Measurements from ENCODE around the gene NME3. TPM values are rescaled to one million over a fixed set of nuclear protein-coding genes. Genes with fewer than 3 reads are reported as not detected.

NME3 gene
- total and polyA plus RNA-seq, 8 donors = 18.7 to 420 (median 118) TPM

DNA sequence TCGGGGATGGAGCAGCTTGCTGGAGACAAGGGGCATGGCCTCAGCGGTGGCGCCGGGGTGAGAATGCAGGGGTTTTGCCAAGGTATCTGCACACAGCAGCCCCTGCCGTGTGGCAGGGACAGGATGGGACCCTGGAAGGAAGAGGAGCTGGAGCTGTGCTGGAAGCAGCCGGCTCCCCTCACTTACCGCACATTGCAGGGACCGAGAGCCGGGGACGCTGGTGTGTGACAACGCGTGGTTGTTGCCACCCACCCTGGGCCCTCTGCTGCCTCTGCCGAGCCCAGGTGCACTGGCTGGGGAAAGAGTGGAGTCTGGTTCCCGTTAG is 14.5 kb upstream of the NME3 start:
- Histone ChIP-seq H3K4me1 (peaks cover 33 to 51% (median 48%) of the 10 kb centered on the region in 4 donors), H3K27me3 (no peaks in the 10 kb centered on the region), H3K9me3 (no peaks in the 10 kb centered on the region), H3K27ac (no peak overlapping the region), H3K4me3 (no peak overlapping the region), H3K36me3 (peaks cover 18 to 62% (median 61%) of the 10 kb centered on the region in 4 donors)
- WGBS, 5 donors = 84 to 88% (median 85%) methylated on average over 10 to 14 of the region's 14 CpGs
- intact Hi-C loops (cut with DNase I; ENCODE audit: low total_unique reads) = no loop called here
- TF ChIP-seq EP300 (IDR thresholded peaks at IDR 0.05) (no peak), POLR2AphosphoS5 (IDR thresholded peaks at IDR 0.05) (no peak), POLR2A (IDR thresholded peaks at IDR 0.05) (no peak)
- TF ChIP-seq, protein P1, sequence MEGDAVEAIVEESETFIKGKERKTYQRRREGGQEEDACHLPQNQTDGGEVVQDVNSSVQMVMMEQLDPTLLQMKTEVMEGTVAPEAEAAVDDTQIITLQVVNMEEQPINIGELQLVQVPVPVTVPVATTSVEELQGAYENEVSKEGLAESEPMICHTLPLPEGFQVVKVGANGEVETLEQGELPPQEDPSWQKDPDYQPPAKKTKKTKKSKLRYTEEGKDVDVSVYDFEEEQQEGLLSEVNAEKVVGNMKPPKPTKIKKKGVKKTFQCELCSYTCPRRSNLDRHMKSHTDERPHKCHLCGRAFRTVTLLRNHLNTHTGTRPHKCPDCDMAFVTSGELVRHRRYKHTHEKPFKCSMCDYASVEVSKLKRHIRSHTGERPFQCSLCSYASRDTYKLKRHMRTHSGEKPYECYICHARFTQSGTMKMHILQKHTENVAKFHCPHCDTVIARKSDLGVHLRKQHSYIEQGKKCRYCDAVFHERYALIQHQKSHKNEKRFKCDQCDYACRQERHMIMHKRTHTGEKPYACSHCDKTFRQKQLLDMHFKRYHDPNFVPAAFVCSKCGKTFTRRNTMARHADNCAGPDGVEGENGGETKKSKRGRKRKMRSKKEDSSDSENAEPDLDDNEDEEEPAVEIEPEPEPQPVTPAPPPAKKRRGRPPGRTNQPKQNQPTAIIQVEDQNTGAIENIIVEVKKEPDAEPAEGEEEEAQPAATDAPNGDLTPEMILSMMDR (IDR thresholded peaks at IDR 0.05) = no peak
- peak in 1 of 2 donors; percentile 4 for DNase-seq

DNA sequence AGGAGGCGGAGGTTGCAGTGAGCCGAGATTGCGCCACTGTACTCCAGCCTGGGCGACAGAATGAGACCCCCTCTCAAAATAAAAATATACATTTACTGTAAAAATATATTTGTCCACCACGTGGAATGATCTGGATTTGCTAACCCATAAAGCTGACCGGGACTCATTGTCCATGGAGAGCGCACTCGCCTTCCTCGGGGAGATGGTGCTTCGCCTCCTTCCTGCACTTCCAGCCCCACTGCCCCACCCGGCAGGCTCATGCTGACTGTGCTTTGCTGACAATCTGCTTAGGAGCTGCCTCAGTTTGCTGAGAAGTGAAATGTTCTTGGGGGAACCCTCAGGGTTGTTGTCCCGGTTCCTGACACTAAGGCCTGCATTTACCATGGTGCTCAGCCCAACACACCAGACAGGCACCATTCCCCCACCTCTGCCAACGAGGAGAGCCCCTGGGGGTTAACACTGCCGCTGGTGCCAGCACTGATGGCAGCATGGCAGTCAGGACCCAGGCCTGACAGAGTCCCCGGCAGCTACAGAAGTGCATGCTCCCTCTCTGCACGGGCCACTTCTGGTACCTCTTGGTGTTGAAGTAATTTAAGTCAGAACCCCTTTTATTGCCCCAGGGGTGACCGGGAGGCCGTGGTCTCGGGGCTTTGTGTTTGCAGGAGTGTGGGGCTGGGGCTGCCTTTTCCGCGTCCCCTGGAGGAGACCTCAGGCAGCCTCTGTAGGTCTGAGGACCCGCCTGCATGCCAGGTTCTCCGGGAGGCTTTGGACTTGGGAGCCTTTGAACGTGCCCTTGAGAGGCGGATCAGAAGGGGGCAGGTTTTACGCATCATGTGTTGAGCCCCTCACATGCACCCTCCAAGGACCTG is 13.9 kb upstream of the NME3 start:
- H3K27me3 ChIP-seq = no peaks in the 10 kb centered on the region
- H3K9me3 ChIP-seq = no peaks in the 10 kb centered on the region
- H3K4me1 ChIP-seq = peaks cover 35 to 57% (median 53%) of the 10 kb centered on the region in 4 donors
- H3K27ac ChIP-seq = no peak overlapping the region
- DNase-seq = peak in 1 of 2 donors; percentile 2
- H3K36me3 ChIP-seq = peaks cover 24 to 62% (median 61%) of the 10 kb centered on the region in 4 donors
- 85 to 89% (median 86%) methylated on average over 25 to 26 of the region's 26 CpGs for WGBS, 5 donors
- intact Hi-C loops (cut with DNase I; ENCODE audit: low total_unique reads) = no loop called here
- no peak overlapping the region for H3K4me3 ChIP-seq
- TF ChIP-seq POLR2A (IDR thresholded peaks at IDR 0.05) = no peak
- no peak for TF ChIP-seq POLR2AphosphoS5 (IDR thresholded peaks at IDR 0.05)
- TF ChIP-seq, protein P1 (IDR thresholded peaks at IDR 0.05) = no peak
- TF ChIP-seq EP300 (IDR thresholded peaks at IDR 0.05) = no peak

- Histone ChIP-seq H3K27ac (peak within 1 kb of the TSS; percentile 81 to 92 (median 86)), H3K36me3 (peaks cover 18 to 62% (median 61%) of the 10 kb centered on the region in 4 donors), H3K27me3 (no peaks in the 10 kb centered on the region), H3K9me3 (no peaks in the 10 kb centered on the region), H3K4me1 (peaks cover 40 to 76% (median 67%) of the 10 kb centered on the region in 4 donors), H3K4me3 (peak within 1 kb of the TSS; percentile 90 to 98 (median 94))
- TF ChIP-seq POLR2AphosphoS5 (IDR thresholded peaks at IDR 0.05) = peak; percentile 70 to 87 (median 83)
- TF ChIP-seq, protein P1 (IDR thresholded peaks at IDR 0.05) = no peak
- DNase-seq = peak; percentile 100
- intact Hi-C loops (cut with DNase I; ENCODE audit: low total_unique reads) = no loop called here
- WGBS, 5 donors = 0% methylated on average over 19 to 102 of the region's 102 CpGs
Measured at GRCh38 chr16:1782408-1783264, 11.3 kb upstream of the NME3 start, which contains the start of the genes NUBP2 and SPSB3. TSS of gene NUBP2 (plus strand) at chr16:1782960. CDS start at chr16:1783021, 61 bp downstream. TSS of gene SPSB3 (minus strand) at chr16:1782571. CDS start at chr16:1781483, 1,088 bp downstream.

GRCh38 chr16:1781758-1782407 is 10.5 kb upstream of the NME3 start:
- TF ChIP-seq, protein P1 (IDR thresholded peaks at IDR 0.05) = peak in 1 of 7 experiments; percentile 6
- TF ChIP-seq EP300 (IDR thresholded peaks at IDR 0.05) (no peak), POLR2AphosphoS5 (IDR thresholded peaks at IDR 0.05) (no peak)
- intact Hi-C loops (cut with DNase I; ENCODE audit: low total_unique reads) = no loop called here
- 1% methylated on average over 33 to 70 of the region's 70 CpGs for WGBS, 5 donors
- Histone ChIP-seq H3K9me3 (no peaks in the 10 kb centered on the region), H3K36me3 (peaks cover 24 to 62% (median 61%) of the 10 kb centered on the region in 4 donors), H3K27me3 (no peaks in the 10 kb centered on the region), H3K4me3 (peak overlapping the region; percentile 90 to 98 (median 94)), H3K27ac (peak overlapping the region; percentile 81 to 92 (median 86)), H3K4me1 (peaks cover 40 to 77% (median 67%) of the 10 kb centered on the region in 4 donors)
- peak in 1 of 2 donors; percentile 63 for DNase-seq
